Neural cell (in vitro differentiated cells): ENCODE measurements around the gene ZNF429. TPM values are rescaled to one million over a fixed set of nuclear protein-coding genes. Genes with fewer than 3 reads are reported as not detected.

Source experiments
- polyA plus RNA-seq: library from polyadenylated mRNA; depleted of rRNA; stranded (reverse); fragments of >200 nt; gene quantifications from 2 replicates; pipeline ENCODE4 v1.2.3, GENCODE V29; 2014

Gene ZNF429
- polyA plus RNA-seq, 1 donor from 2014 or later: 54.1 TPM

Other genes with a start within 250 kb of the ZNF429 start
- gene ZNF708, start 176.2 kb upstream of the ZNF429 start, polyA plus RNA-seq: 16.0 and 30.9 TPM in 2 replicates
- 159 and 162 TPM in 2 replicates for gene ZNF738, start 146.6 kb upstream of the ZNF429 start, polyA plus RNA-seq
- gene ZNF493, start 108.5 kb upstream of the ZNF429 start, polyA plus RNA-seq: 85.8 and 92.2 TPM in 2 replicates